ENCODE data around the gene POU4F2.

The POU4F2 gene

DNA sequence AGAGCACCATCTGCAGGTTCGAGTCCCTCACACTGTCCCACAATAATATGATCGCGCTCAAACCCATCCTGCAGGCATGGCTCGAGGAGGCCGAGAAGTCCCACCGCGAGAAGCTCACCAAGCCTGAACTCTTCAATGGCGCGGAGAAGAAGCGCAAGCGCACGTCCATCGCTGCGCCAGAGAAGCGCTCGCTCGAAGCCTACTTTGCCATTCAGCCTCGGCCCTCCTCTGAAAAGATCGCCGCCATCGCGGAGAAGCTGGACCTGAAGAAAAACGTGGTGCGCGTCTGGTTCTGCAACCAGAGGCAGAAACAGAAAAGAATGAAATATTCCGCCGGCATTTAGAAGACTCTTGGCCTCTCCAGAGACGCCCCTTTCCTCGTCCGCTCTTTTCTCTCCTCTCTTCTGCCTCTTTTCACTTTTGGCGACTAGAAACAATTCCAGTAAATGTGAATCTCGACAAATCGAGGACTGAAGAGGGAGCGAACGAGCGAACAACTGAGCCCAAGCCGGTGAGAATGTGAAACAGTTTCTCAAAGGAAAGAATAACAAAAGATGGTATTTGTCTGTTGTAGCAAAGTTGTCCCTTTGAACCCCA is 1.9 kb downstream of the POU4F2 start:
- DNase-seq (ENCODE audit: extremely low read depth, insufficient read length): no peak
- no peaks in the 10 kb centered on the region for H3K36me3 ChIP-seq (ENCODE audit: control insufficient read depth, insufficient read depth, low read length)

GRCh38 chr4:146641762-146642161 is 3.1 kb downstream of the POU4F2 start:
- DNase-seq (ENCODE audit: extremely low read depth, insufficient read length): no peak
- no peaks in the 10 kb centered on the region; the same call in 1 of the 2 replicates for H3K27me3 ChIP-seq (replicated peaks; ENCODE audit: control insufficient read depth, insufficient read depth, low read length)
- no peak overlapping the region for H3K4me3 ChIP-seq (replicated peaks; ENCODE audit: low read depth, low read length)
- H3K36me3 ChIP-seq (ENCODE audit: control insufficient read depth, insufficient read depth, low read length): no peaks in the 10 kb centered on the region
- no peak for TF ChIP-seq CTCF (IDR thresholded peaks at IDR 0.05; ENCODE audit: insufficient read depth, low read length, poor library complexity, severe bottlenecking)

More for the DNA sequence above, 1.9 kb downstream of the POU4F2 start:
- TF ChIP-seq CTCF (IDR thresholded peaks at IDR 0.05; ENCODE audit: insufficient read depth, low read length, poor library complexity, severe bottlenecking): no peak
- Histone ChIP-seq H3K4me3 (replicated peaks; ENCODE audit: low read depth, low read length) (no peak overlapping the region), H3K27me3 (replicated peaks; ENCODE audit: control insufficient read depth, insufficient read depth, low read length) (no peaks in the 10 kb centered on the region; the same call in 1 of the 2 replicates)

DNA sequence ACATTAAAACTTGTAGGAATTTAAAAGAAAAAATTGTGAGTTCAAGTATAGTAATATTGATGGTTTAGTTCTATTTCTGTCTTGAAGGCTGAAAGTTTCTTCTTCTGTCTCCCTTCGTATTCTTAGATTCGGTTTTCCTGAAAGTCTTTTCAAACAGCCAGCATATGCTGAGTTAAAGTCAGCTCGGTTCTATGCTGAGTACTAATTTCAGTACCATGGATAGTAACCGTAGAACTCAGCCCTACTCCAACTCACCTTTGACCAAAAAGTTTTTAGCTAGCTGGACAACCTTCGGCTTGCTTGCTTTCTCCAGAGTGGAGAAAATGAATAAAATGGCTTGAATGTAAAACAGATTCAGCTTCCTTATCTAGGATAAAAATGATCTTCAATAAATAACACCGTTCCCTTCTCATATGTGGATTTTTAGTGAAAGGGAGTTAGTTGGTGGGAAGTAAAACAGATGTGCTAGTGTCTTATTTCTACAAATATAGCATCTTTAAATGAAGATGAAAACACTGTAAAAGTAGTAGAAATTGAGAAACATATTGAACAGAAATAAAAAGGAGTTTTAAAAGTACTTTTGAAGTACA is 5.2 kb downstream of the POU4F2 start:
- Histone ChIP-seq H3K27me3 (replicated peaks; ENCODE audit: control insufficient read depth, insufficient read depth, low read length) (no peaks in the 10 kb centered on the region; the same call in 1 of the 2 replicates), H3K4me3 (replicated peaks; ENCODE audit: low read depth, low read length) (no peak overlapping the region), H3K36me3 (ENCODE audit: control insufficient read depth, insufficient read depth, low read length) (no peaks in the 10 kb centered on the region)
- DNase-seq (ENCODE audit: extremely low read depth, insufficient read length): no peak
- no peak for TF ChIP-seq CTCF (IDR thresholded peaks at IDR 0.05; ENCODE audit: insufficient read depth, low read length, poor library complexity, severe bottlenecking)

- Histone ChIP-seq H3K4me3 (replicated peaks; ENCODE audit: low read depth, low read length) (no peak overlapping the region), H3K27me3 (replicated peaks; ENCODE audit: control insufficient read depth, insufficient read depth, low read length) (no peaks in the 10 kb centered on the region; the same call in 1 of the 2 replicates), H3K36me3 (ENCODE audit: control insufficient read depth, insufficient read depth, low read length) (no peaks in the 10 kb centered on the region)
- no peak for DNase-seq (ENCODE audit: extremely low read depth, insufficient read length)
- TF ChIP-seq CTCF (IDR thresholded peaks at IDR 0.05; ENCODE audit: insufficient read depth, low read length, poor library complexity, severe bottlenecking): no peak
Measured at GRCh38 chr4:146645921-146646320, 7.2 kb downstream of the POU4F2 start.

DNA sequence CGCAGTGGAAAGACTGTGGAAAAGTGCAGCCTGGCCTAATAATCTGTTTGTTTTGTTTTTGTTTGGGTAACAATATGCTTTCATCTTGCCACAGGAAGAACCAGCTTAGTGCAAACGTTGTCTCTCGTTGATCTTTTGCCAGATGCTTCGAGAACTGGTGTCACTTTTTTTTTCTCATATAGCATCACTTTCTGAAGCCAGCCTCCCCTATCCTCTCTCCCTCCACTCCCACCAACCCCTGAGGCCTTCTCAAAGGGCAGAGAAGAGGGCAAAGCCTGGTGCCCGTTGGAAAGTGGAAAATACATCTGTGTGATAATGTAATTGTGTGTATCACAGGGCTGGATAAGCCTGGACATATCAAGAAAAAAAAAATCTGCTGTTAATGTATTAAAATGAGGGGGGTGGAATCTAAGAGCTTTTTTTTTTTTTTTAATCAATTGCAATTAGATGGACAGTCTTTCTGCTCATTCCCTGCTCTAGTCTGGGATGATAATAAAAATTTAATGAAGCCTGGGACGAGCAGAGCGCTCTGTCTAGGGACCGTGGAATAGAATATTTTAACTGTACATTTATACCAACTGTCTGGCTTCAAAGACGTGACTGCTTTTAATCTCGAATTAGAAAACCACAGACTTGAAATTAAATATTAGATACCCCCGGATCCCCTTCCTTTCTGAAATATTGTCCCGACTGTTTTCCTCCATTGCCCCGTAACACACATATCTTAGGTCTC is 8.1 kb downstream of the POU4F2 start:
- no peak for TF ChIP-seq CTCF (IDR thresholded peaks at IDR 0.05; ENCODE audit: insufficient read depth, low read length, poor library complexity, severe bottlenecking)
- H3K4me3 ChIP-seq (replicated peaks; ENCODE audit: low read depth, low read length): no peak overlapping the region
- DNase-seq (ENCODE audit: extremely low read depth, insufficient read length): no peak
- no peaks in the 10 kb centered on the region; the same call in 1 of the 2 replicates for H3K27me3 ChIP-seq (replicated peaks; ENCODE audit: control insufficient read depth, insufficient read depth, low read length)
- no peaks in the 10 kb centered on the region for H3K36me3 ChIP-seq (ENCODE audit: control insufficient read depth, insufficient read depth, low read length)

All from GM06990 (cell line).